Tibial nerve (tissue), 3 donors: ENCODE results near the gene RREB1.

Experiments
- CTCF ChIP-seq, 5 experiments: fragments of 200-600 bp in 3 of 5; fragments of 450-650 bp in 2 of 5; sonication (generic) in 3 of 5; IDR thresholded peaks; one replicate each; pipeline ENCODE4 v1.5.1; 2016 to 2019; ENCODE audit warnings: antibody characterized with exemption in 5 of 5, mild to moderate bottlenecking in 3 of 5, moderate library complexity in 2 of 5
- POLR2A ChIP-seq, 2 donors: fragments of 450-650 bp; IDR thresholded peaks; one replicate each; pipeline ENCODE4 v1.6.1; 2017; ENCODE audit warnings: antibody characterized with exemption in 2 of 2, mild to moderate bottlenecking in 2 of 2, moderate library complexity in 2 of 2

GRCh38 chr6:7137335-7138045 lies 29.7 kb downstream of the RREB1 start:
- no peak for TF ChIP-seq CTCF (IDR thresholded peaks at IDR 0.05)
- no peak for TF ChIP-seq POLR2A (IDR thresholded peaks at IDR 0.05)
